ENCODE results near the gene MDFI. TPM values are rescaled to one million over a fixed set of nuclear protein-coding genes. Genes with fewer than 3 reads are reported as not detected.

MDFI gene
- total and polyA plus RNA-seq, 9 of the 15 experiments (the other 6 are each of a cell fraction or from before 2014, with no cell fraction given) = not detected

DNA sequence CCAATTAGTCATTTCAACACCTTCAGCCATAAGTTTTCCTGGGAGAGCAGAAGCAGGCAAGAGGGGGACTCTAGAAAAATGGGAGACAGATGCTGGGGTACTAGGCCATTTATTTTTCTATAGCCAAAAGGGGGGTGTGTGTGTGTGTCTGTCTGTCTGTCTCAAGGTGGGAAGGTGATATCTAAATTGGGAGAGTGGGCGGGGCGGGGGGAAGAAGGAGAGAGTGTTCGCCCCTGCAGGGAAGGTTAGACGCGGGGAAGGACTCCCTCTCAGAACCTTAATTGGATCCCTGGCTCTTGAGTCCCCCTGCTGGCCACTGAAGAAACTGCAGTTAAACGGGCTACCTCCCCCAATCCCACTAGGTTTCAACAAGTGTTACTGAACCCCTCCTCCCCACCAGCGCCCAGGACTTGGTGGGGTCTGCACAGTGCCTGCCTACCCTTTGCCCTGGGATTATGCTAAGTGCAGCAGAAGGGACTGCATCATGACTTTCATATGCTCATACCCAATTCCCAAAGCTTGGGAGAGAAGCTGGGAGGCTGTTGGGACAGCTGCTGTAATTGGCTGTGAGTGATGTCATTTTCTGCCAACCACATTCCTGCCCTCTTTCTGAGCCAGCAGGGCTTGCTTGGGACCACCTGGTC is 46.3 kb upstream of the MDFI start (continued):
- TF ChIP-seq, protein P1, sequence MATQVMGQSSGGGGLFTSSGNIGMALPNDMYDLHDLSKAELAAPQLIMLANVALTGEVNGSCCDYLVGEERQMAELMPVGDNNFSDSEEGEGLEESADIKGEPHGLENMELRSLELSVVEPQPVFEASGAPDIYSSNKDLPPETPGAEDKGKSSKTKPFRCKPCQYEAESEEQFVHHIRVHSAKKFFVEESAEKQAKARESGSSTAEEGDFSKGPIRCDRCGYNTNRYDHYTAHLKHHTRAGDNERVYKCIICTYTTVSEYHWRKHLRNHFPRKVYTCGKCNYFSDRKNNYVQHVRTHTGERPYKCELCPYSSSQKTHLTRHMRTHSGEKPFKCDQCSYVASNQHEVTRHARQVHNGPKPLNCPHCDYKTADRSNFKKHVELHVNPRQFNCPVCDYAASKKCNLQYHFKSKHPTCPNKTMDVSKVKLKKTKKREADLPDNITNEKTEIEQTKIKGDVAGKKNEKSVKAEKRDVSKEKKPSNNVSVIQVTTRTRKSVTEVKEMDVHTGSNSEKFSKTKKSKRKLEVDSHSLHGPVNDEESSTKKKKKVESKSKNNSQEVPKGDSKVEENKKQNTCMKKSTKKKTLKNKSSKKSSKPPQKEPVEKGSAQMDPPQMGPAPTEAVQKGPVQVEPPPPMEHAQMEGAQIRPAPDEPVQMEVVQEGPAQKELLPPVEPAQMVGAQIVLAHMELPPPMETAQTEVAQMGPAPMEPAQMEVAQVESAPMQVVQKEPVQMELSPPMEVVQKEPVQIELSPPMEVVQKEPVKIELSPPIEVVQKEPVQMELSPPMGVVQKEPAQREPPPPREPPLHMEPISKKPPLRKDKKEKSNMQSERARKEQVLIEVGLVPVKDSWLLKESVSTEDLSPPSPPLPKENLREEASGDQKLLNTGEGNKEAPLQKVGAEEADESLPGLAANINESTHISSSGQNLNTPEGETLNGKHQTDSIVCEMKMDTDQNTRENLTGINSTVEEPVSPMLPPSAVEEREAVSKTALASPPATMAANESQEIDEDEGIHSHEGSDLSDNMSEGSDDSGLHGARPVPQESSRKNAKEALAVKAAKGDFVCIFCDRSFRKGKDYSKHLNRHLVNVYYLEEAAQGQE (IDR thresholded peaks at IDR 0.05; ENCODE audit: borderline replicate concordance) = peak; percentile 87
- TF ChIP-seq, protein P1 (CRISPR knock-in tag; IDR thresholded peaks at IDR 0.05; ENCODE audit: low read depth) = no peak
- TF ChIP-seq FOXJ2 (tag; IDR thresholded peaks at IDR 0.05) = no peak
- TF ChIP-seq KLF13 (tag; IDR thresholded peaks at IDR 0.05; ENCODE audit: borderline replicate concordance, low read depth) = peak; percentile 45; the same call in 1 of the 2 replicates
- 0 out of 2 replicates have a peak, but pooled peaks have one; percentile 16 for TF ChIP-seq GATAD2A (IDR thresholded peaks at IDR 0.05)
- no peak for TF ChIP-seq ZNF764 (CRISPR knock-in tag; IDR thresholded peaks at IDR 0.05; ENCODE audit: low read depth)
- TF ChIP-seq, protein P2, sequence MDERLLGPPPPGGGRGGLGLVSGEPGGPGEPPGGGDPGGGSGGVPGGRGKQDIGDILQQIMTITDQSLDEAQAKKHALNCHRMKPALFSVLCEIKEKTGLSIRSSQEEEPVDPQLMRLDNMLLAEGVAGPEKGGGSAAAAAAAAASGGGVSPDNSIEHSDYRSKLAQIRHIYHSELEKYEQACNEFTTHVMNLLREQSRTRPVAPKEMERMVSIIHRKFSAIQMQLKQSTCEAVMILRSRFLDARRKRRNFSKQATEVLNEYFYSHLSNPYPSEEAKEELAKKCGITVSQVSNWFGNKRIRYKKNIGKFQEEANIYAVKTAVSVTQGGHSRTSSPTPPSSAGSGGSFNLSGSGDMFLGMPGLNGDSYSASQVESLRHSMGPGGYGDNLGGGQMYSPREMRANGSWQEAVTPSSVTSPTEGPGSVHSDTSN (CRISPR knock-in tag; IDR thresholded peaks at IDR 0.05; ENCODE audit: low read depth) = no peak
- TF ChIP-seq, protein P2 (tag; conservative IDR thresholded peaks at IDR 0.05; ENCODE audit: low read depth) = peak; percentile 72
- TF ChIP-seq NFYB (IDR thresholded peaks at IDR 0.05; ENCODE audit: extremely low read depth, insufficient read length) = peak; percentile 22
- peak; percentile 54; the same call in 1 of the 2 replicates for TF ChIP-seq ETV5 (CRISPR knock-in tag; IDR thresholded peaks at IDR 0.05; ENCODE audit: low read depth)
- TF ChIP-seq, protein P3, sequence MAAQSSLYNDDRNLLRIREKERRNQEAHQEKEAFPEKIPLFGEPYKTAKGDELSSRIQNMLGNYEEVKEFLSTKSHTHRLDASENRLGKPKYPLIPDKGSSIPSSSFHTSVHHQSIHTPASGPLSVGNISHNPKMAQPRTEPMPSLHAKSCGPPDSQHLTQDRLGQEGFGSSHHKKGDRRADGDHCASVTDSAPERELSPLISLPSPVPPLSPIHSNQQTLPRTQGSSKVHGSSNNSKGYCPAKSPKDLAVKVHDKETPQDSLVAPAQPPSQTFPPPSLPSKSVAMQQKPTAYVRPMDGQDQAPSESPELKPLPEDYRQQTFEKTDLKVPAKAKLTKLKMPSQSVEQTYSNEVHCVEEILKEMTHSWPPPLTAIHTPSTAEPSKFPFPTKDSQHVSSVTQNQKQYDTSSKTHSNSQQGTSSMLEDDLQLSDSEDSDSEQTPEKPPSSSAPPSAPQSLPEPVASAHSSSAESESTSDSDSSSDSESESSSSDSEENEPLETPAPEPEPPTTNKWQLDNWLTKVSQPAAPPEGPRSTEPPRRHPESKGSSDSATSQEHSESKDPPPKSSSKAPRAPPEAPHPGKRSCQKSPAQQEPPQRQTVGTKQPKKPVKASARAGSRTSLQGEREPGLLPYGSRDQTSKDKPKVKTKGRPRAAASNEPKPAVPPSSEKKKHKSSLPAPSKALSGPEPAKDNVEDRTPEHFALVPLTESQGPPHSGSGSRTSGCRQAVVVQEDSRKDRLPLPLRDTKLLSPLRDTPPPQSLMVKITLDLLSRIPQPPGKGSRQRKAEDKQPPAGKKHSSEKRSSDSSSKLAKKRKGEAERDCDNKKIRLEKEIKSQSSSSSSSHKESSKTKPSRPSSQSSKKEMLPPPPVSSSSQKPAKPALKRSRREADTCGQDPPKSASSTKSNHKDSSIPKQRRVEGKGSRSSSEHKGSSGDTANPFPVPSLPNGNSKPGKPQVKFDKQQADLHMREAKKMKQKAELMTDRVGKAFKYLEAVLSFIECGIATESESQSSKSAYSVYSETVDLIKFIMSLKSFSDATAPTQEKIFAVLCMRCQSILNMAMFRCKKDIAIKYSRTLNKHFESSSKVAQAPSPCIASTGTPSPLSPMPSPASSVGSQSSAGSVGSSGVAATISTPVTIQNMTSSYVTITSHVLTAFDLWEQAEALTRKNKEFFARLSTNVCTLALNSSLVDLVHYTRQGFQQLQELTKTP (IDR thresholded peaks at IDR 0.05; ENCODE audit: low read depth in 1 of 2, partially characterized antibody in 2 of 2) = peak in 1 of 2 experiments; percentile 34
